ENCODE data around the gene HDAC4. TPM values are rescaled to one million over a fixed set of nuclear protein-coding genes. Genes with fewer than 3 reads are reported as not detected.

HDAC4 gene
- total and polyA plus RNA-seq, 2 experiments from 2014 or later: 8.1 to 41.8 TPM

- no peak for TF ChIP-seq ZNF462 (CRISPR knock-in tag; IDR thresholded peaks at IDR 0.05)
Observed at GRCh38 chr2:239438995-239439753, 38.4 kb upstream of the HDAC4 start (continued).

DNA sequence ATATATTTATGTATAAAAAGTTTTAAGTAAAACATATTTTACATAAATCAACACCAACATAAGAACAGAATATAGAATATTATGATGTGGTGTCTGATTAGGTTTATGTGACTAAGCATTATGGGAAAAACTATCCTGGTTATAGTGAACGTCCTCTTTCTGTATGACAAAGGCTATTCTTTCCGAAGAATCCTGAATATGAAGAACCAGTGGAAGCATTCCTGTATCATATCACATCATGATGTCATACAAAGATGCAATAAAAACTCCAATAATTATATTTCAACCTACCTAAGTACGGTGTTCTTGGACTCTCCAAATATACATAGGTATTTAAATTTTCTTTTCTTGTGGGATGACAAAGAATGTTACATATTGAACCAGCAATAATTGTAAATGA is 37.5 kb upstream of the HDAC4 start:
- Histone ChIP-seq H3K4me1 (ENCODE audit: insufficient read depth) (no peaks in the 10 kb centered on the region), H4K20me1 (replicated peaks; ENCODE audit: insufficient read depth) (no peaks in the 10 kb centered on the region), H3K27me3 (ENCODE audit: insufficient read depth) (no peaks in the 10 kb centered on the region), H3K4me3 (no peak overlapping the region), H3K4me2 (no peak overlapping the region), H3K9me2 (ENCODE audit: insufficient read depth) (0 out of 2 replicates have a peak, but pooled peaks cover 2% of the 10 kb centered on the region), H3K27ac (ENCODE audit: low read depth) (no peak overlapping the region), H3F3A (replicated peaks; ENCODE audit: low read depth) (no peaks in the 10 kb centered on the region), H2AFZ (no peak overlapping the region), H3K79me2 (replicated peaks; ENCODE audit: insufficient read depth) (no peaks in the 10 kb centered on the region), H3K36me3 (ENCODE audit: insufficient read depth) (no peaks in the 10 kb centered on the region)
- H3K27ac Mint-ChIP-seq: no peak overlapping the region
- no peak overlapping the region for H3K4me3 Mint-ChIP-seq
- peaks cover 5% of the 10 kb centered on the region; the same call in 2 of the 3 replicates for H3K9me3 Mint-ChIP-seq
- H3K27me3 Mint-ChIP-seq (ENCODE audit: insufficient read depth, low read depth, poor library complexity): peaks cover 15% of the 10 kb centered on the region
- H3K4me1 Mint-ChIP-seq: peaks cover 26% of the 10 kb centered on the region
- ATAC-seq (no peak), DNase-seq (ENCODE audit: low spot score) (no peak)
- no peaks in the 10 kb centered on the region; the same call in 2 of the 3 replicates for H3K36me3 Mint-ChIP-seq (ENCODE audit: low read depth)
- no peak for TF ChIP-seq ZNF114 (CRISPR knock-in tag; IDR thresholded peaks at IDR 0.05)
- TF ChIP-seq, protein P1, sequence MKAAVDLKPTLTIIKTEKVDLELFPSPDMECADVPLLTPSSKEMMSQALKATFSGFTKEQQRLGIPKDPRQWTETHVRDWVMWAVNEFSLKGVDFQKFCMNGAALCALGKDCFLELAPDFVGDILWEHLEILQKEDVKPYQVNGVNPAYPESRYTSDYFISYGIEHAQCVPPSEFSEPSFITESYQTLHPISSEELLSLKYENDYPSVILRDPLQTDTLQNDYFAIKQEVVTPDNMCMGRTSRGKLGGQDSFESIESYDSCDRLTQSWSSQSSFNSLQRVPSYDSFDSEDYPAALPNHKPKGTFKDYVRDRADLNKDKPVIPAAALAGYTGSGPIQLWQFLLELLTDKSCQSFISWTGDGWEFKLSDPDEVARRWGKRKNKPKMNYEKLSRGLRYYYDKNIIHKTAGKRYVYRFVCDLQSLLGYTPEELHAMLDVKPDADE (IDR thresholded peaks at IDR 0.05): no peak
- TF ChIP-seq POLR2AphosphoS5 (IDR thresholded peaks at IDR 0.05; ENCODE audit: low read depth): no peak
- no peak for TF ChIP-seq EZH2 (IDR thresholded peaks at IDR 0.05; ENCODE audit: low read depth, unreplicated experiment)
- TF ChIP-seq ZNF462 (CRISPR knock-in tag; IDR thresholded peaks at IDR 0.05): no peak
- no peak for TF ChIP-seq ZNF331 (CRISPR knock-in tag; IDR thresholded peaks at IDR 0.05; ENCODE audit: low read depth)

Measured in GM23338 (cell line).